Measurements from ENCODE around the gene ENTPD8.

GRCh38 chr9:137441935-137442321 is 771 bp upstream of the ENTPD8 start:
- TF ChIP-seq CTCF (IDR thresholded peaks at IDR 0.05; ENCODE audit: poor library complexity), result no peak
- no peak for TF ChIP-seq EZH2 (IDR thresholded peaks at IDR 0.05; ENCODE audit: borderline replicate concordance)
- TF ChIP-seq EZH2phosphoT487 (IDR thresholded peaks at IDR 0.05; ENCODE audit: low read depth, severe bottlenecking, unreplicated experiment), result no peak

All from hepatocyte (in vitro differentiated cells).